K562 (cell line): ENCODE results near the gene NPB. TPM values are rescaled to one million over a fixed set of nuclear protein-coding genes. Genes with fewer than 3 reads are reported as not detected.

Experiments
- EWSR1 ChIP-seq: fragments of 450-650 bp; IDR thresholded peaks from 2 replicates; pipeline ENCODE4 v1.6.1; 2018; ENCODE audit warnings: borderline replicate concordance, mild to moderate bottlenecking, low read depth, moderate library complexity; ENCODE audit not compliant: partially characterized antibody
- MCM7 ChIP-seq, 2 experiments: fragments of 450-650 bp; IDR thresholded peaks; 2 replicates each; pipeline ENCODE4 v1.6.1; 2016 to 2018
- MEIS2 ChIP-seq: fragments of 450-650 bp; IDR thresholded peaks from 2 replicates; pipeline ENCODE4 v1.6.1; 2014; ENCODE audit warnings: mild to moderate bottlenecking; ENCODE audit not compliant: partially characterized antibody
- NFRKB ChIP-seq: fragments of 450-650 bp; IDR thresholded peaks from 2 replicates; pipeline ENCODE4 v1.6.1; 2016; ENCODE audit warnings: low read depth
- SRSF7 ChIP-seq: fragments of 200-400 bp; formaldehyde crosslinking; optimal IDR thresholded peaks from 2 replicates; pipeline ENCODE3; 2017; ENCODE audit warnings: mild to moderate bottlenecking, low read depth, low read length
- TAF1 ChIP-seq: IDR thresholded peaks from 2 replicates; pipeline ENCODE4 v1.6.1; 2011; ENCODE audit warnings: mild to moderate bottlenecking, low read length, moderate library complexity; ENCODE audit not compliant: insufficient read depth, control insufficient read depth, severe bottlenecking; ENCODE audit errors: extremely low read depth
- XRCC4 ChIP-seq: IDR thresholded peaks from one replicate; pipeline ENCODE4 v1.6.1; 2011; ENCODE audit not compliant: insufficient read depth, insufficient read length; ENCODE audit errors: extremely low read depth
- ZBTB17 ChIP-seq: fragments of 450-650 bp; formaldehyde crosslinking; IDR thresholded peaks from 2 replicates; pipeline ENCODE4 v1.4.0; 2020; ENCODE audit warnings: mild to moderate bottlenecking
- ZFX ChIP-seq: sonication (generic); formaldehyde crosslinking; IDR thresholded peaks from 2 replicates; pipeline ENCODE4 v1.8.0; 2022; ENCODE audit warnings: mild to moderate bottlenecking, missing genetic modification reagents, moderate library complexity
- ZNF449 ChIP-seq: fragments of 250-450 bp; sonication (Bioruptor Pico); IDR thresholded peaks from 2 replicates; pipeline ENCODE4 v1.8.0; 2022; ENCODE audit warnings: moderate library complexity, mild to moderate bottlenecking, inconsistent platforms
- polyA plus RNA-seq, 8 experiments: library from polyadenylated mRNA; depleted of rRNA in 4 of 8; stranded (reverse) in 5 of 8; unstranded in 3 of 8; fragments of >200 nt; fragmentation: Nextera tagmentation in 2 of 8; fragmentation: Illumina TruSeq in 1 of 8; extraction: Ambion mirVana in 2 of 8; extraction: Trizol in 1 of 8; gene quantifications; 2 replicates each; pipeline versions ENCODE4 v1.2.1 to v1.2.3, GENCODE V29; 2011 to 2014; ENCODE audit warnings: inconsistent platforms in 1 of 8, missing spikeins in 1 of 8
- total RNA-seq, 7 experiments: library from RNA; depleted of rRNA in 6 of 7; stranded (reverse); fragments of >200 nt in 6 of 7; fragmentation: Illumina TruSeq in 2 of 7; extraction: Trizol in 2 of 7; gene quantifications; 2 replicates each; pipeline versions ENCODE4 v1.2.1 to v1.2.3, GENCODE V29; 2011 to 2021; ENCODE audit warnings: low replicate concordance in 1 of 7

NPB gene
- total and polyA plus RNA-seq, 9 of the 15 experiments (the other 6 are each of a cell fraction or from before 2014, with no cell fraction given) = 0.03 to 0.61 (median 0.14) TPM; not detected in 2

DNA sequence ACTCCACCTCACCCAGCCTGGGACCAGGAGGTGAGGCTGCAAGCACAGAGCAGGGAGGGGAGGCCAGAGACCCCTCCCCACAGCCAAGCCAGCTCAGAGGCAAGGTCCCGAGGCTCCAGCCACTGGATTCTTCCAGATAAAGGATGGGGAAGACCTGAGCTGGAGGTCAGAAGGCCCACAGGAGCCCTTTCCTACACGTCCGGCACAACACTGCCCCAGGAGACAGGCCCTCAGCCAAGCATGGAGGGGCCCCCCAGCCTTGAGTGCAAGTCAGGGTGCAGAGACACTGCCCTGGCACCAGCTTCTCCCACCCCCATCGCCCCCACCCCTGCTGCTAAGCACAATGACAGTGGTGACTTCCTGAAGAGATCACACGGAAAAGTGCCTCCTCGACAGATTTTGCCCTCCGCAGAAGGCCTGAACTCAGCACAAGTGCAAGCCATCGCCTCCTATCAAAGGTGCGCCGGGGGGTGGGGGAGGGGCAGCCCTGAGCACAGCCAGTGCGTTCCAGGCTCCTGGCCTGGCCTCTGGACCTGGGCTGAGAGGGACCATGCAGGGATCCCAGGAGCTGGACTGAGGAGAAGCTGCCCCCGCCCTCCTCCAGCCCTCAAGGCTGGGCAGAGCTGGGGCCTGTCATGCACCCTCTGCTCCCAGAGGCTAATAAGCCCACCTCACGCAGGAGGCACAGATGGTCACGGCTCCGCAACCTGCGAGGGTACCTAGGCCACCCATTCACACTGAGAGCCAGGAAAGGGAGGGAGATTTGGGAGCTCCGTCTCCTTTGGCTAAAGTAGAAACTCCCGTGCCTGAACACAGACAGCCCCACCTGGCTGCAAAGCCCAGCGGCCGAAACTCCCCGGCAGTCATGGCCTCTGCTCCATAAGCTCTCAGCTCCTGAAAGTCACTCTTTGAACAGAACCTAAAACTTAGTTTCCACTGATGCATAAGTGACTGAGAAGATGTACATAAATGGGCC is 22.8 kb downstream of the NPB start (continued):
- no peak for TF ChIP-seq SRSF7
- TF ChIP-seq NFRKB = no peak
- no peak for TF ChIP-seq EWSR1
- TF ChIP-seq XRCC4 = no peak
- no peak for TF ChIP-seq MCM7 (IDR thresholded peaks at IDR 0.05)
- no peak for TF ChIP-seq TAF1
- no peak for TF ChIP-seq ZBTB17
- no peak for TF ChIP-seq MEIS2
- 0 out of 2 replicates have a peak, but pooled peaks have one; percentile 29 for TF ChIP-seq ZFX (CRISPR knock-in tag)
- TF ChIP-seq ZNF449 (CRISPR knock-in tag) = no peak
